GM19351 (cell line): ENCODE results near the gene LTK.
"Not testable (repeated sequence)": the region's sequence is repeated elsewhere in the genome, so short reads cannot be mapped to it uniquely, and the experiment has no call there.

ENCODE experiments used
- ATAC-seq: cut with Tn5 transposase; IDR thresholded peaks from one replicate; pipeline ENCODE4 v1.9.1; 2021; ENCODE audit warnings: mild to moderate bottlenecking, moderate library complexity; ENCODE audit not compliant: unreplicated experiment

The LTK gene

GRCh38 chr15:41480396-41481140 lies 33.1 kb downstream of the LTK start:
- no peak for ATAC-seq

- no peak for ATAC-seq
These were observed 37.1 kb downstream of the LTK start for GRCh38 chr15:41476416-41477048.

- no peak for ATAC-seq
These were observed 38.7 kb downstream of the LTK start for GRCh38 chr15:41474941-41475340.

GRCh38 chr15:41474436-41474835 lies 39.2 kb downstream of the LTK start:
- ATAC-seq: no peak

GRCh38 chr15:41473418-41473817 lies 40.2 kb downstream of the LTK start:
- no peak for ATAC-seq

- not testable (repeated sequence) for ATAC-seq
These were observed 44.0 kb downstream of the LTK start for GRCh38 chr15:41469644-41470043.

- ATAC-seq: no peak
These were observed 46.9 kb downstream of the LTK start for GRCh38 chr15:41466711-41467110.

- no peak for ATAC-seq
These were observed 47.7 kb downstream of the LTK start for GRCh38 chr15:41465822-41466421.

GRCh38 chr15:41464889-41465580 lies 48.6 kb downstream of the LTK start:
- no peak for ATAC-seq

GRCh38 chr15:41462084-41462795 lies 51.4 kb downstream of the LTK start:
- no peak for ATAC-seq
